Activated naive CD4-positive, alpha-beta T cell treated with anti-CD3 and anti-CD28 coated beads for 36 hours (primary cell): ENCODE data around the gene LIN7C. TPM values are rescaled to one million over a fixed set of nuclear protein-coding genes. Genes with fewer than 3 reads are reported as not detected.
A peak's percentile ranks its signal among the peaks of the same experiment; 100 is the strongest.

ENCODE experiments used
- CTCF ChIA-PET: fragments of 350-600 bp; sonication (Branson Sonifier 250); formaldehyde crosslinking; loops from one replicate; lab custom pipeline; 2021; ENCODE audit warnings: antibody characterized with exemption; lab: Charles Lee
- DNase-seq: peaks from one replicate; pipeline ENCODE4 v3.0.0-alpha.2; 2020
- H3K27ac Mint-ChIP-seq: one replicate; pipeline ENCODE4 v1.8.0; 2021; ENCODE audit warnings: mild to moderate bottlenecking, mixed read lengths
- H3K27me3 Mint-ChIP-seq: one replicate; pipeline ENCODE4 v1.8.0; 2021; ENCODE audit warnings: low read depth, mixed read lengths
- H3K36me3 Mint-ChIP-seq: one replicate; pipeline ENCODE4 v1.8.0; 2021; ENCODE audit warnings: low read depth, mixed read lengths
- H3K4me1 Mint-ChIP-seq: one replicate; pipeline ENCODE4 v1.8.0; 2021; ENCODE audit warnings: low read depth, mixed read lengths
- H3K4me3 Mint-ChIP-seq: one replicate; pipeline ENCODE4 v1.8.0; 2021; ENCODE audit warnings: mild to moderate bottlenecking, moderate library complexity, mixed read lengths
- H3K9me3 Mint-ChIP-seq: one replicate; pipeline ENCODE4 v1.8.0; 2021; ENCODE audit warnings: mixed read lengths
- intact Hi-C: fragments of 100-400 bp; cut with micrococcal nuclease; formaldehyde crosslinking; loops from one replicate; pipeline ENCODE4 v1.15.1; 2023
- total RNA-seq, 2 experiments: library from RNA; stranded (reverse); gene quantifications; one replicate each; pipeline ENCODE4 v1.2.3, GENCODE V29; 2021

LIN7C gene
- total RNA-seq, 2 experiments from 2014 or later: 30.5 to 31.1 TPM

GRCh38 chr11:27481992-27482391 is 24.6 kb downstream of the LIN7C start:
- CTCF ChIA-PET: interaction anchor here (1.1 to 5.1 kb wide), 2 partner anchors 268 to 297 kb away, joined by 3 to 87 read pairs; no protein-coding TSS in a partner anchor

GRCh38 chr11:27477831-27478230 is 28.7 kb downstream of the LIN7C start:
- no peak for DNase-seq
- Mint-ChIP-seq H3K36me3 (no peaks in the 10 kb centered on the region), H3K27me3 (no peaks in the 10 kb centered on the region), H3K4me1 (no peaks in the 10 kb centered on the region), H3K27ac (no peak overlapping the region), H3K9me3 (no peaks in the 10 kb centered on the region), H3K4me3 (no peak overlapping the region)
- intact Hi-C loops: no loop called here
- CTCF ChIA-PET: no interaction called here

More at GRCh38 chr11:27481992-27482391, 24.6 kb downstream of the LIN7C start:
- DNase-seq: no peak
- no peaks in the 10 kb centered on the region for H3K36me3 Mint-ChIP-seq
- no peaks in the 10 kb centered on the region for H3K9me3 Mint-ChIP-seq
- no peaks in the 10 kb centered on the region for H3K27me3 Mint-ChIP-seq
- H3K27ac Mint-ChIP-seq: no peak overlapping the region
- intact Hi-C loops: no loop called here
- no peaks in the 10 kb centered on the region for H3K4me1 Mint-ChIP-seq
- no peak overlapping the region for H3K4me3 Mint-ChIP-seq

- no peaks in the 10 kb centered on the region for H3K36me3 Mint-ChIP-seq
- intact Hi-C loops: no loop called here
- CTCF ChIA-PET: interaction anchor here (1.0 kb wide), 1 partner anchor 9 kb away, joined by 3 read pairs; no protein-coding TSS in a partner anchor
- no peak overlapping the region for H3K4me3 Mint-ChIP-seq
- no peak overlapping the region for H3K27ac Mint-ChIP-seq
- H3K9me3 Mint-ChIP-seq: no peaks in the 10 kb centered on the region
- peaks cover 4% of the 10 kb centered on the region for H3K27me3 Mint-ChIP-seq
- DNase-seq: no peak
- H3K4me1 Mint-ChIP-seq: peaks cover 4% of the 10 kb centered on the region
Observed at GRCh38 chr11:27477243-27477642, 29.3 kb downstream of the LIN7C start.

GRCh38 chr11:27475622-27476021 is 30.9 kb downstream of the LIN7C start:
- CTCF ChIA-PET: interaction anchor here (0.7 to 2.5 kb wide), 3 partner anchors 10 to 292 kb away, joined by 3 to 10 read pairs (median 3); no protein-coding TSS in a partner anchor
- DNase-seq: no peak
- Mint-ChIP-seq H3K9me3 (no peaks in the 10 kb centered on the region), H3K27me3 (peaks cover 7% of the 10 kb centered on the region), H3K4me3 (no peak overlapping the region), H3K36me3 (no peaks in the 10 kb centered on the region), H3K4me1 (peaks cover 12% of the 10 kb centered on the region), H3K27ac (no peak overlapping the region)
- intact Hi-C loops: no loop called here

- Mint-ChIP-seq H3K36me3 (no peaks in the 10 kb centered on the region), H3K27ac (no peak overlapping the region), H3K27me3 (peaks cover 7% of the 10 kb centered on the region), H3K9me3 (no peaks in the 10 kb centered on the region), H3K4me1 (peaks cover 12% of the 10 kb centered on the region), H3K4me3 (peak overlapping the region; percentile 93)
- CTCF ChIA-PET: interaction anchor here (2.0 kb wide), 1 partner anchor 13 kb away, joined by 6 read pairs; no protein-coding TSS in a partner anchor
- intact Hi-C loops: loop anchor here (5.0 kb wide), 3 partner anchors 156 to 291 kb away; no protein-coding TSS in a partner anchor
- DNase-seq: no peak
Observed at GRCh38 chr11:27473017-27473406, 33.6 kb downstream of the LIN7C start.

GRCh38 chr11:27472398-27473016 is 34.1 kb downstream of the LIN7C start, which contains the start of gene LGR4:
Gene LGR4, minus strand, starts transcription at chr11:27472790. Its CDS starts 488 bp downstream, at chr11:27472302.
- CTCF ChIA-PET: interaction anchor here (2.0 kb wide), 1 partner anchor 13 kb away, joined by 6 read pairs; no protein-coding TSS in a partner anchor
- Mint-ChIP-seq H3K9me3 (no peaks in the 10 kb centered on the region), H3K36me3 (no peaks in the 10 kb centered on the region), H3K4me3 (peak within 1 kb of the TSS; percentile 93), H3K27me3 (peaks cover 7% of the 10 kb centered on the region), H3K27ac (no peak within 1 kb of the TSS), H3K4me1 (peaks cover 12% of the 10 kb centered on the region)
- peak; percentile 77 for DNase-seq
- intact Hi-C loops: loop anchor here (1.0 to 5.0 kb wide), 5 partner anchors 34 to 290 kb away; partner anchors contain the start of genes CCDC34 and LIN7C

- peak; percentile 33 for DNase-seq
- H3K27ac Mint-ChIP-seq: no peak overlapping the region
- CTCF ChIA-PET: interaction anchor here (2.0 kb wide), 1 partner anchor 14 kb away, joined by 6 read pairs; no protein-coding TSS in a partner anchor
- intact Hi-C loops: loop anchor here (1.0 to 5.0 kb wide), 5 partner anchors 35 to 289 kb away; partner anchors contain the start of genes CCDC34 and LIN7C
- H3K9me3 Mint-ChIP-seq: no peaks in the 10 kb centered on the region
- H3K27me3 Mint-ChIP-seq: peaks cover 7% of the 10 kb centered on the region
- H3K4me3 Mint-ChIP-seq: peak overlapping the region; percentile 93
- H3K4me1 Mint-ChIP-seq: peaks cover 12% of the 10 kb centered on the region
- no peaks in the 10 kb centered on the region for H3K36me3 Mint-ChIP-seq
Observed at GRCh38 chr11:27471589-27472397, 34.8 kb downstream of the LIN7C start.

GRCh38 chr11:27470826-27471588 is 35.6 kb downstream of the LIN7C start:
- Mint-ChIP-seq H3K27me3 (peaks cover 7% of the 10 kb centered on the region), H3K9me3 (no peaks in the 10 kb centered on the region), H3K4me3 (peak overlapping the region; percentile 73), H3K27ac (no peak overlapping the region), H3K36me3 (no peaks in the 10 kb centered on the region), H3K4me1 (peaks cover 12% of the 10 kb centered on the region)
- CTCF ChIA-PET: interaction anchor here (0.6 to 2.0 kb wide), 2 partner anchors 15 to 267 kb away, joined by 3 to 6 read pairs; no protein-coding TSS in a partner anchor
- intact Hi-C loops: loop anchor here (5.0 kb wide), 3 partner anchors 154 to 289 kb away; no protein-coding TSS in a partner anchor
- no peak for DNase-seq

GRCh38 chr11:27470166-27470565 is 36.4 kb downstream of the LIN7C start:
- Mint-ChIP-seq H3K27me3 (peaks cover 10% of the 10 kb centered on the region), H3K27ac (no peak overlapping the region), H3K4me3 (no peak overlapping the region), H3K36me3 (no peaks in the 10 kb centered on the region), H3K9me3 (no peaks in the 10 kb centered on the region), H3K4me1 (peaks cover 12% of the 10 kb centered on the region)
- CTCF ChIA-PET: no interaction called here
- intact Hi-C loops: loop anchor here (5.0 kb wide), 3 partner anchors 153 to 288 kb away; no protein-coding TSS in a partner anchor
- no peak for DNase-seq

GRCh38 chr11:27468995-27469695 is 37.4 kb downstream of the LIN7C start:
- Mint-ChIP-seq H3K36me3 (no peaks in the 10 kb centered on the region), H3K27me3 (peaks cover 10% of the 10 kb centered on the region), H3K4me3 (no peak overlapping the region), H3K4me1 (peaks cover 12% of the 10 kb centered on the region), H3K27ac (no peak overlapping the region), H3K9me3 (no peaks in the 10 kb centered on the region)
- intact Hi-C loops: no loop called here
- CTCF ChIA-PET: no interaction called here
- DNase-seq: no peak
